ENCODE measurements around the gene ADAMTSL1.

GRCh38 chr9:18939943-18940342 is 466.0 kb downstream of the ADAMTSL1 start:
- TF ChIP-seq BHLHE40 (IDR thresholded peaks at IDR 0.05; ENCODE audit: borderline replicate concordance) (no peak), HDGF (IDR thresholded peaks at IDR 0.05; ENCODE audit: borderline replicate concordance) (no peak), PKNOX1 (IDR thresholded peaks at IDR 0.05) (no peak)

All from HEK293T (cell line).